ENCODE measurements around the gene CCDC15.

CCDC15 gene

DNA sequence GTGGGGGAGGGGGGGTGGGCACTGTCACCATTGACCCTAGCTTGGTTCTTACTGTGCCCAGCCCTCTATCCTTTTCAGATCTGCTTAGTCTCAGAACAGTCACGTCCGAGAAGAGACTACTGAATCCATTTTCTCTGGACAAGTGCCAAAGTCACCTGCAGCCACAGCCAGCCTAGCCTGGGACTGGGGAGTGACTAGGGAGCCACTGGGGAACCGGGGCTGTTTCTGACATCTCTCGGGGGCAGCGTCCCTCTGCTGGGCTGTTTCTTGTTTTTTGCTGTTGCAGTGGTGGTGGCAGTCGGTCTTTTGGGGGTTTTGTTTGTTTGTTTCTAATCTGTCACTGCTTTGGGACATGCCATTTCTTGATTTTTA is 117.8 kb downstream of the CCDC15 start:
- no peak for DNase-seq

DNA sequence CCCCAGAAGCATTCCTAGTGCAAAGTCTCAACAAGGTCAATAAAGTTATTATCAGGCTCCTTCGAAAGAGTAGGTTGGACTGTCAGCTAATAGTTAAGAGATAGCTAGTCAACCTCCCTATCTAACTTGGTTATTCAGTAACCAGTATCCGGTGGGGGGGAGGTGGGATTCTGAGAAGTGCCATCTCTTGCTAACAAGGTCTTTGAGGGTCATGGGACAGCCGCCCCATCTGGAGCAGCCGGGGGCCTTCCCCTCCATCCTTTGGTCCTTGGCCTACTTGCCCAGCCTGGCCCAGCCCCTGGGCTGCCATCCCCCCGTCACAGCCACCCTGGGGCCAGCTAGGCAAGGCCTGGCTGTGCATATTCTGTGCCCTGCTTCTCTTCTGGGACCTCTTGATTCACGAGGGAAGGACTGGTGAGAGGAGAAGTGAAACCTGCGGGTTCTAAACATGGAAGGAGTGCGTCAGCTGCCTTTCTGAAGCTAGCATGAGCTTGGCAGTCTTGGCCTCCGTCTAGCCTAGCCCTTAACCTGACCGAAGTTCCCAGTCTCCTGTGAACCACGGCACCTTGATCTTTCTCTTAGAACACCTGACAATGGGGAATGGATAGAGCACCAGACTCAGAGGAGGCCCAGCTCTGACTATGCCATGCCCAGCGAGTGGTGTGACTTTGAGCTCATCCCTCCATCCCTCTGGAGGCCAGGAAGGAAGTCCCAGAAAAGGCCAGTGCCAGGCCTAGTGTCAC is 118.4 kb downstream of the CCDC15 start:
- no peak for DNase-seq

DNA sequence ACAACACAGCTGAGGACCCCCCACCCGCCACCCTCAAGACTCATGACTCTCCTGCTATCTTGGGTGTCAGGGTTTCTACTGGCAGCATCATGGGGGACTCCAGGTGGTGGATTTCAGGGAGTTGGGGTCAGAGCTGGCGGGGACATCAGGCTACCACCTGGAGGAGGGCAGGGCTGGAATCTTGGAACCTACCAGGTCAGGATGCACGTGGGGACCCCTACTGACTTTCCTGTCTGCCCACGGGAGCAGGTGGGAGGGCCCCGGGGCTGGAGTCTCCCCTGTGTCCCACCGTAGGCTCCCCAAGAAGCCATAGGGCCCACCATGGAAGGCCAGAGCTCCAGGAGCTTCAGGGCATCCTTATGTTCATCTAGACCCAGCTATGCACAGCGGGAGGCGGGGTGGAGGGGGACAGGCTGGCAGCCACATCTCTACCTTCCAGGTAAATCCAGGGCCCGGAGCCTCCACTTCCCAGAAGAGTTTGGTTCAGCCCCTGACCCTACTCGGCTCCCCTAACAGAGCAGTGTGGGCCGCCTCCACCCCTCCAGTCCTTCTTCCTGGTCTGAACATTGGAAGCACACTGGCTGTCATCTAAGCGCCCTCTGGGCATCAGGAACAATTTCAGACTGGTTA is 119.1 kb downstream of the CCDC15 start:
- no peak for DNase-seq

DNA sequence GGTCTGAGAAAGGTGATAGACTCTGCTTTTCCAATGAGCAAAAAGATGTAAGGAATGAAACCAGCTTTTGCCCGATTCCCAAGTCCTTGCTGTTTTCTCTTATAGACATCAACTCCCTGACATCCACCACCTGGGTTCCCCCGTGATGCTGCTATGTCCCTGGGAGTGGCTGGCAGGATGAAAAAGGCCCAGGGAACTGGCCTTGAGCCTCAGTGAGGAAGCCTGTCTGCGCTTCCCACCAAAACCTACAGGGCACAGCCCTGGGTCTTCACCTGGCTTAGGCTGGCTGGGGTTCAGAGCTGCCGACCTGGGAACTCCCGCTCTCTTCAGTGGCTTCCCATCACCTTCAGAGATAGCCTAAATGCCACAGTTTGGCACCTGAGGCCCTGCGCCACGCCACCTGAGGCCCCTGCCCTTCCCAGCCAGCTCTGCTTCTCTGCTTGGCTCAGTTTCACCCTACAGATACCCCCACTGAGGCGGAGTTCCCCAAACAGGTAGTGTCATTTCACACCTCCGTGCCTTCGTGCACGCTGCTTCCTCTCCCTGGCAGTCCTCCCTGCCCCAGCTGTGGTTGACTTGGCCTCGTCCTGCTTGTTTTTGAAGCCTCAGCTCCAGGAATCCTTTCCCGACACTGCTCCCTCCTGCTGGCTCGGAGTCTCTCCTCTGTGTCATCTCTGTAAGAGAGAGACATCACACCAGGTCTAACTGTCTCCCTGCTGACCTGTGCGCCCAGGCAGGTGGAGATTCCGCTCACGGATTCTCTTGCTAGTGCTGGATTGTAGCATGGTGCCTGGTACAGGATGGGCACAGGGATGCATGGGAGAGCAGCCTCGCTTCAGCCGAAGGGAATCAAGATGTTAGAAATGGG is 119.8 kb downstream of the CCDC15 start:
- no peak for DNase-seq

DNA sequence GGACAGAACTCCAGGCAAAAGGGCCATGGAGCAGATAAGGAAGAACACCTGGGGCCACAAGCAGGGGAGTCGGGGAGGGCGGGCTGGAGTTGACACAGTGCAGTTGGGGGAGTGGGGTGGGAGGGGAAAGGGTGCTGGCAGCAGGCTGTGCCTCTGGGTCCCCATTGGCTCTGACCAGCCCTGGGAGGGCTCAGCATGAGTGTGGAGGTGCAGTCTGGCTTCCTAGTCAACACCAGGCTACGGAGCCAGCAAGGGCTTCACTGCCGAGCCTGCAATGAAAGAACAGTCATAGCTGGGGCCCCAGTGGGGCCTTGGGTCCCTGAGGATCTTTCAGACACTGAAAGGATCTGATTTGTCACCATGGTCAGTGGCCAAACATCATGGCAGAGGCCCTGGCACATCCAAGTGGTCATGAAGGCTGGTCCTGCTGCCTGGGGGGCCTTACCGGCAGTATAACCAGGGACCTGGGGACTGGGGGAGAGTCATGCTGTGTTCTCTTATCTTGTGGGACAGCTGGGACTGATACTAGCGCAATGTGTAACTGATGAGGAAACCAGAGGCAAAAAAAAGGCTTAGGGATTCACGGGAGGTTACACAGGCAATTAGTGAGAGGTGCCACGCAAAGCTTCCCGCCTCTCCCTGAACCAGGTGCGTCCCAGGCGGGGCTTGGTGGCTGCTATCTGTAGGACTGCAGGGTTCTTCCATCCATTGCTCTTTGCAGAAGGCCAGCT is 120.7 kb downstream of the CCDC15 start:
- DNase-seq: no peak

DNA sequence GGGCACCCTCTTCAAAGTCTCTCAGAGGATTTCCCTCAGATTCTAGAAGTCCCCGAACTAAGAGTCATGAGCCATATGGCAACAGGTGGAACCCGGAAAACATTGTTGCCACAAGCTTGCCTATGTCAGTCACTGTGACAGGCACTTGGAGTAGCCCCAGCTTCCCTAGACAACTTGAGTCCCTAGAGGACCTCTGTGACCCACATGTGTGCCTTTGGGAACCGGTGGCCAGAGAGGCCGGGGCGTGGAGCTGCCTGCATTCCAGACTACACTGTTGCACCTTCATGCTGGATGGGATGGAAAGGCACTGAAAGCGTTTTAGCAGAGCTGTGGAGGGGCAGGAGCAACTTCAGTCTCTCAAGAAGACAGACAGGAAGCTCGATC is 121.2 kb downstream of the CCDC15 start:
- no peak for DNase-seq

DNA sequence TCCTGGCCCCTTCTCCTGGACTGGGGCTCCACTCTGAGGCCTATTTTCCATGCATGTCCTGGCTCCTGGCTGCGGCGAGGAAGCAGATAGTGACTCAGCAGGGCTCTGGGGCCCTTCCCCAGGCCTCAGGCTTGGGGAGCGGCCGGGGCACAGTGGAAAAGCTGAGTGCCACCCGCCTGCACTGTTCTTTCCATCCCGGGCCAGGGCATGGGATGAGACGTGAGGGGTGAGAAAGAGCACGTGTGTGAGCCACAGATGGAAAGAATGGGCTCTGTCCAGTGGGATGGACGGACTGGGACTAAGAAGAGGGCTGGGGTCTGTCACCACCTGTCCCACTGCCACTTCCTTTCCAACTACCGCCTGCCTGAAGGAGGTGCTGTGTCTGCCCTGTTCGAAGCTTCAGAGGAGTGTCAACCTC is 121.9 kb downstream of the CCDC15 start:
- DNase-seq: no peak

DNA sequence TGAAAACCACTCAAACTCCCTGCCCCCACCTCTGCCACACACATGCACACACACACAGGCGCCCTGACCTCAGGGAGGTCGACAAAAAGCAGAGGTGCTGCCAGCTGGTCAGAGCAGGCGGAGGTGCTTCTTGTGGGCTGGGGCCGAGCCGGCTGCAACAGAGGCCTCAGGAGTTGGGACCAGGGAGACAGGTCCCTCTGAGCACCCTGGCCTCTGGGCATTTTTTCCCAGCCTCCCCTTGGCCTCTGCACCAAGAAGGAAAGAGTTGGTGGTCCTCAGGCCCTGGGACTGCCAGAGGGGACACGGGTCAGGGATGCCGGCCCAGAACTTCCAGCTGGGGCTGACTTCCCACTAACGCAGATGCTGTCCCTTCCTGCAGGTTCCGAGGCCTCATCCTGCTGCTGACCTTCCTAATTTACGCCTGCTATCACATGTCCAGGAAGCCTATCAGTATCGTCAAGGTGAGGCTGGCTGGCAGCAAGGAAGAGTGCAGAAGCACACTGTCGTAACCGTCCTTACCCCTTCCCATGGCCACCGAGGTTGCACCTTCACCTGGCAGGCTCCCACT is 122.5 kb downstream of the CCDC15 start:
- no peak for DNase-seq

DNA sequence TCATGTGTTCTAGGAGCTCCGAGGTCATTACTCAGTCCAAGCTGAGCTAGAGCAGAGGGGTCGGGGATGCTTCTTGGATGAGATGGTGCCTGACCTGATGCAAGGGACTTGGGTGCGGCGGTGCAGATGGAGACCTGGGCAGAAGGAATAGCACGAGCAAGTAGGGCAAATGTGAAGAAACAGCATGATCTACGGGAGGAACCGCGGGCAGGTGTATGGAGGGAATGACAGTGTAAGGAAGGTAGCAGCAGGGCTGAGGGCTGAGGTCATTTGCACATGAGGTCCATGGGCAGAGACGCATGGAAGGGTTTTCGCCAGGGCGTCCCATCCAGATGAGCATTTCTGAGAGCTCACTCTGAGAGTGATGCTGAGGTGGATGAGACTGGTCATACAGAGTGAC is 124.0 kb downstream of the CCDC15 start:
- DNase-seq: no peak

DNA sequence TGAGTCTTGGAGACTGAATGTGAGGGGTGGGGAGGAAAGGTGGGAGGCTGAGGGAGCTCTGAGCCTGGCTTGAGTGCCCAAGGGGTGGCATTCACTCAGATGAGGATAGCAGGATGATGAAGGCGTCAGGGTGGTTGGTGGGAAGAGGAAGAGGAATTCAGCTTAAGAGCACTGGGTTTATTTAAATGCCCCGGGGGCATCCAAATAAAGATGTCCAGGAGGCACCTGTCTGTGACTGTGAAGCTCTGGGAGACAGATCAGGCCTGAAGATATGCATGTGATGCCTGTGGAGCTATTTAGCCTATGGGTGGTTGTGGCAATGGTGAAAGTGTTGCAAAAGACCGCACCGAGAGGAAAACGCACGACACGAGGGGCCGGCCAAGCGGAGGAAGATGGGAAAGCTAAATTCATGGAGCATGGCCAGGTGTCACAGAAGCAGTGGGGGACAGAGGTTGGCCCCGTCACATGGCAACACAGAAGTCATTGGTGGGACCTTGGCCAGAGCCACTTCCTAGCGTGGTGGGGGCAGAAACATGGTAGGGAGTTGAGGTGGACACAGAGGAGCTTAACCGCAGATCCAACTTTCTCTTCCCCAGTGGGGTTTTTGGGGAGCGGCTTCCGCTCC is 124.6 kb downstream of the CCDC15 start:
- DNase-seq: no peak

DNA sequence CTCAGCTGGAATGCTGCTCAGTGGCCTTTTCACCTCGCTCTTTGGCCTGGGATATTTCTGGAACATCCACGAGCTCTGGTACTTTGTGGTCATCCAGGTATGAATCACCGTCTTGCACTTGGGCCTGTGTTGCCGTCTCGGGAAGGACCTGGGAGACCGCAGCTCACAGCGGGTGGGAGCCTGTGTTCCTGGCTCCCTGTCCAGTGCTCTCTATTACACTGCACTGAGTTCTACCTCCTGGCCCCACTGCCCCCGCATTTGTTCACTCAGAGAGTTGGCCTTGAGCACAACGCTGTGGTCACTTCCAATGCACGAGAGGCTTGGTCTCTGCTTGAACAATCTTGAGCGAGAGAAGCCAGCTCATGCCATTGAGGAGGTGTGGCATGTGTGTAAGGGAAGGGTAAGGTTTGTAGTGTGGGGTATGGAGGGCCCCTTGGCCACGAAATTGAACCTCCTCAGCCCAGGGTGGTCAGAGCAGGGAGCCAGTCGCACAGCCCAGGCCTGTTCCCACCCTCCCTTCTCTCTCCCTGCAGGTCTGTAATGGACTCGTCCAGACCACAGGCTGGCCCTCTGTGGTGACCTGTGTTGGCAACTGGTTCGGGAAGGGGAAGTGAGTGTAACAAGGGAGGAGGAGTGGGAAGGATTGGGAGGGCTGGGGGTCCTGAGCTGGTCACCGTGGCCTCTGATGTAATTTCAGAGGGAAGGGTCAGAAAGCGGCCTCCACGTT is 125.3 kb downstream of the CCDC15 start:
- DNase-seq: no peak

DNA sequence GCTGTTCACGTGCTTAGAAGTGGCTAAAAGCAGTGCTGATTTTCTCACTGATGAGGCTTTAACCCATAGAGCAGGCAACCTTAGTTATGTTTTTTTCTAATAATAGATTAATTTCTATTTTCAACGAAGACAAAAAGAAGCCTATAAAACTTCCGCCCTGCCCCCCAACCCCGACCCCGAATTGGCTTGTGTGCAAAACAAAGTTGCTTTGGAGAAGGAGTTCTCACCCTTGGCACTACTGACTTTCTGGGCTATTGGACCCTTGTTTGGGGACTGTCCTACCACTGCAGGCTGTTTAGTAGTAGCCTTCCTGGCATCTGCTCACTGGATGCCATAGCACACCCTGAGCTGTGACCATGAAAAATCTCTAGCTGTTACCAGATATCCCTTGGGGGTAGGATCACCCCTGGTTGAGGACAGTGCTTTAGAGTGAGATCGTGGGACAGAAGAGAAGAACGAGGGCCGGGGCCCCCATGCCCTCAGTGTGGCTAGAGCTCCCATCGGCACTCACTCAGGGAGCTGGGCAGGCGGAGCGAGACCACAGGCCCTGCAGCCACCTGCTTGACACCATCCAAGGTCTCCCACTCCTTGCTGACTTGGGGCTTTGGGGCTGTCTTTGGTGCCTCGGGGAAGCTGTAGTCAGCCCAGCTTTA is 126.0 kb downstream of the CCDC15 start:
- no peak for DNase-seq

DNA sequence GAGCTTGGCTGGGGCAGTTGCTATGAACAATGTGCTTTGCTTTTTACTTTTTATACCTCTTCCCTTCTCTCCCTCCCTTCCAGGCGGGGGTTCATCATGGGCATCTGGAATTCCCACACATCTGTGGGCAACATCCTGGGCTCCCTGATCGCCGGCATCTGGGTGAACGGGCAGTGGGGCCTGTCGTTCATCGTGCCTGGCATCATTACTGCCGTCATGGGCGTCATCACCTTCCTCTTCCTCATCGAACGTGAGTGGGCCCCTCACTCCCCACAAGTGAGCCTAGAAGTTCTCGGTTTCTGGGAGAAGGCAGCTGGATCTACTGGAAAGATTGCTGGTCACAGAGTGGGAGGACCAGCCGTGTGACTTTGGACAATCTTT is 126.5 kb downstream of the CCDC15 start:
- DNase-seq: no peak

DNA sequence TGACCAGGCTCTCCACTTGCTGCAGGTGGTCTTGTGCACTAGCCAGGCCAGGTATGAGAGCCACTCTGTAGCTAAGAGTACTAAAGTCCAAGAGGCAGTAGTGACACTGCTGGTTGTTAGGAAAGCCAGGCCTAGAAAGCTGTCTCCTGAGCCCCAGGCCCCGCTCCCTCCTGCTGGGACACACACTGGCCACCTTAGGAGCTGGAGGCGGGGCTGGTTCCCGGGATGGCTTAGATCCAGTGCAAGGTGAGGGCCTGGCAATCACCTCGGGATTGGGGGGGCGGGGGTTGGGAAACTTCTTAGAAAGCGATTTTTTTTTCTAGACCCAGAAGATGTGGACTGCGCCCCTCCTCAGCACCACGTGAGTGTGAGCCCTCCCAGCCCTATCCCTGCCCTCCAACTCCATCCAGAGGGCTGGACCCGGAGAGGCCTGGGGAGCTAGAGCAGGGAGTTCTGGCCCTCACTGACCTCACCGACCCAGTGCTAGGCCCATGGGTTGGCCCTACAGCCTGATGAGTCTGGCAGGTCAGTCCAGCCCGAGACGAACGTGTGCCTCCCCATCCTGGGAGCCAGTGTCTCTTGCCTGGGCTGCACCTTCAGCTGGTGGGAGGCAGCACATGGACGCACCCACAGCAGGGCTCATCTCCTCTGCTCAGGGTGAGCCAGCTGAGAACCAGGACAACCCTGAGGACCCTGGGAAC is 127.2 kb downstream of the CCDC15 start:
- no peak for DNase-seq

DNA sequence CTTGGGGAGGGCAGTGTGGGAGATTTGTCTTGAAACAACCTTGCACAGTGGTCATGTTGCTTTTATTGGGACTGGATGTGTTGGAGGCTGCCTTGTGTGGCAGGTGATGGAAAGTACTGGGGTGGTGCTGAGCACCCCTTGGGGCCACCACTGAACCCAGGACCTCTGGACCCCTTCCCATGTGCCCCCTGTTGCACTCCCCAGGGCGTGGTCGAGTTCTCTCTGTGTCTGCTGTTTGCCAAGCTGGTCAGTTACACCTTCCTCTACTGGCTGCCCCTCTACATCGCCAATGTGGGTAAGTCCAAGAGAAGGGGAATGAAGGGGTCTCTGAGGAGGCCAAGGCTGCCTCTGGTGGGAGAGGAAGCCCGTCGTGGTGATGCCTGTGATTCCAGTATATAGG is 128.0 kb downstream of the CCDC15 start:
- DNase-seq: no peak

DNA sequence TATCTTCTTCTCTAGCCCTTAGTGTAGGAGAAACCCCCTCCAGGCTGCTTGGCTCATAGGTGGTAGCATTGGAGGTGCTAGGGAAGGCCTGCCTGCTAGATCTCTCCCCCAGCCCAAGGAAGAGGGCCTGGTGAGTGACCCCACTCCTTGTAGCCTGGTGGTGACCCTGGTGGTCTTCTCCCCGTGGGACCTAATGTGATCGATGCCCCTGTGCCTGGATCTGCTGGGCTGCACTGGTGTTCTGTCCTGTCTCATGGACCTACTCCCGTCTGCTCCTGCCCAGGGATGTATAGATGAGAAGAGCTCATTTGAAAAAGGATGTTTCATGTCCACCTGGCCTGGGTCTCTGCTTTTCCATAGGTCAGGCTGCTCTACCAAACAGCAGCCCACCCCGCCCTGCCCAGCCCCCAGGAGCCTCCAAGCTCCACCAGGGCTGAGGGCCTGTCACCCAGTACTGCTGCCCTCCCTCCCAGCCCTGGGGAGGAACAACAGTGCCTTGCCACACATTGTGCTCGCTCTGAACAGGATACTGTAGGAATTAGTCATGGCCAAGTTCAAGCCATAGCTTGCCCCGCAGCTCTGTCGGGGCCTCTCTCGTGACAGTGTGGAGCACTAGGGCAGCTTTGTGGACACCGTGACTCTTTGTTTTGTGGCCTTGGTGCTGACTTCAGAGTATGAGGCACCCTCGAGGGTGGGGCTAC is 128.8 kb downstream of the CCDC15 start:
- no peak for DNase-seq

DNA sequence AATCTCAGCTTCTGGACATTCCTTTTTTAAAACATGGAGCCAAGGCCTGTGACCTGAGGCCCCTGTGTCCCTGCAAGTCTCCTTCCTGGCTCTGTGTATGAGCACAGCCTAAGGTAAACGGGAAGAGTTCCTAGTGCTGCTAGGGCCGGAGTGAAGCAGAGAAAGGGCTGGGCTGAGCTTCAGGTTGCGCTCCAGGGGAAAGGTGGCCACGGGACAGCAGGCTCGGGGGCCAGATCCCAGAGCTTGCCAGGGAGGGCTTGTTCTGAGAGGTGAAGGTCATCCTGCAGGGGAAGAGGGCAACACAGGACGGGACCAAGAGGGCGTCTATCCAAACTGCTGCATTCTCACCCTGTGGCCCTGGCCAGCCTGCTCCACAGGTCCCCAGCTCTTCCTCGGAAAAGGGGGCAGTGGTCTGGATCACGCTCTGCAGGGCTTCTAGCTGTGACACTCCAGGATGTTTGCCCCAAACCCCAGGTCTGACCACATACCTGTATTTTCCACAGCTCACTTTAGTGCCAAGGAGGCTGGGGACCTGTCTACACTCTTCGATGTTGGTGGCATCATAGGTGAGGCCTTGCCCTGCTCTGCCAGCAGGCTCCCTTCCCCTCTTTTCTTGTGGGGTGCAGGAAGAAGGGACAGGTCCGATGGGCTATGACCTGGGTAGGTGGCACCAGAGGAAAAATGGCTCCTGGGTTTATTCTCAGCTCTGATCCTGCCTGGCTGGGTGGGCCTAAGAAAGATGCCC is 129.5 kb downstream of the CCDC15 start:
- no peak for DNase-seq

DNA sequence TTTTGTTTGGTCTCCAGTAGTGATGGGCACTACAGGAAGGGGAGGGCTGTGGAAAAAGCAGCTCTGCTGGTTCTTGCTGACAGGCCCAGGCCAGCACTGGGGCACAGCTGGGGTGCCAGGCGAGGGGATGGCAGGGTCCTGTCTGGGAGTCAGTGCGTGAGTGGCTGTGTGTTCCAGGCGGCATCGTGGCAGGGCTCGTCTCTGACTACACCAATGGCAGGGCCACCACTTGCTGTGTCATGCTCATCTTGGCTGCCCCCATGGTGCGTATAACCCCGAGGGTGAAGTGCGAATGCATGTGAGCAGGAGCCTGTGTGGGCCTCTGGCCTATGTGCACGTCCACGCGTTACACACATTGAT is 130.0 kb downstream of the CCDC15 start:
- DNase-seq: no peak

DNA sequence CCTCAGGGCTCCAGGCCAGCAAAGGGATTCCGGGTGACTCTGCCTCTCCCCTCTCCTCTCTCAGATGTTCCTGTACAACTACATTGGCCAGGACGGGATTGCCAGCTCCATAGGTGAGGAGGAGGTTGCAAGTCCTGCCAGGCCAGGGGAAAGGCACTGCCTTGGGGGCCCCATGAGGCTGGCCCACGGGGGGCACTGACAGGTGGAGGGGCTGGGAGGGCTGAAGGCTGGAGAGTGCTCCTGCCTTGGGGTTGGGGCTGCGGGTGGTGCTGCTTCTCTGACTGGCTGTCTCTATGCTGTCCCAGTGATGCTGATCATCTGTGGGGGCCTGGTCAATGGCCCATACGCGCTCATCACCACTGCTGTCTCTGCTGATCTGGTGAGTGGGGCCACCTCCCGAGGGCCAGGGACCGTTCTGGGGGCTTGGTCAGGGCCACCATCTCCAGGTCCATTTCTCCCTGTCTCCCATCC is 130.8 kb downstream of the CCDC15 start:
- no peak for DNase-seq
